HG03457 (cell line): ENCODE results near the gene HYDIN.
"Not testable (repeated sequence)": the region's sequence is repeated elsewhere in the genome, so short reads cannot be mapped to it uniquely, and the experiment has no call there.

Experiments
- ATAC-seq: cut with Tn5 transposase; IDR thresholded peaks from one replicate; pipeline ENCODE4 v1.9.1; 2021; ENCODE audit warnings: moderate number of reproducible peaks; ENCODE audit not compliant: unreplicated experiment

HYDIN gene

DNA sequence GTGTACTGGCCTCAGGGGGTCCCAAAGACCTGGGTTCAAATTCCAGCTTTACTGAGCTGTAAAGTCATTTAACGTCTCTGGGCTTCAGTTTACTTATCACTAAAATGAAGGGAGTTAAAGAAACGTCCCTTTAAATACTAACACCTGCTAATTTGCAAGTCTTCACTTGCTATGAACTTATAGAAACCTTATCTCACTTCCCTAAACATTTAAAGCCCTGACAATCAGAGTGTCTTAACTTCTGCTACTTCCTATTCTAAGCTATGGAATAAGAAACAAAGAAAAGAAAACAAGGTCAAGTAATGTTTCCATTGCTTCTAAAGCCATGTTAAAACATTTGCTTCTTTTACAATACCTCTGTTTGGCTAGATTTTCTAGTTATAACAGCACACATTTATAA, 87.3 kb downstream of the HYDIN start:
- ATAC-seq = not testable (repeated sequence)

DNA sequence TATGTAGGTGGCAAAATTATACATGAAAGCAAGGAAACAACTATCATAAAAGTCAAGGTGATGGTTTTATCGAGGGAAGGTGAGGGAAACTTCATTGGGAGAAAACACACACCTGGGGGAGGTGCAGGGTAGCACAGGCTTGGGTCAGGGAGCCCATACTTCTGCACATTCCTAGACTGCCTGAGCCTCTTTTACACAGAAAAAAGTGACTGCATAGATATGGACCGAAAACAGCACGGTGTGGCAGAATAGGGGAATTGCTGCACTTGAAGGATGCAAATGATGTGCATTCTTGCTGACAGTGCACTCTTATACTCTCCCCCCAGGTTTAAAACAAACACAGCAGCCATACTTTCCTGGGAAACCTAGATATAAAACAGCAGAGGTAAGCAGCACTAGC, 120.0 kb downstream of the HYDIN start:
- ATAC-seq = not testable (repeated sequence)

DNA sequence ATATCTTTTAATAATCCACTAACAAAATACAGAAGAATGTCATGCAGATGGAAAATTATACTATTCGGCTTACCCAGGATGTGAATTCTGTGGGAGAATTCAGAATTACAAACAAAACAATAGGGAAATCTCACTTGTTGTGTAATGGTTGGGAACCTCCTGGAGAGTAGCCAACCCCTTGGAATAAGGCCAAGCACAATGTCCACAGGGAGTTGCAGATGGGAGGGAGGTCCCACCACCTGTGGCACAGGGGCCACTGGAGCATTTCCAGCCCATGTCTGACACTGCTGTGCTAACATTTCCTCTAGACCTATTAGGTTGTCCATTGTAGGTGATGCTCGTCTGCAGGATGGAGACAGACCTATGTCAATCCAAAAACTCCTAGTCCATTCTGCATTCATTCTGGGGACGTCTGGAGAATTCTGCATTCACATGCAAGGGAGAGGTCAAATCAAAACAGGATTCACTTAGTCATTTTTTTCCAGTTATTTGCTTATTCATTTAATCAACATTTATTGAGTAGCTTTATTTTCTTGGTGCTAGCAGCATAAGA, 120.8 kb downstream of the HYDIN start:
- ATAC-seq = not testable (repeated sequence)

DNA sequence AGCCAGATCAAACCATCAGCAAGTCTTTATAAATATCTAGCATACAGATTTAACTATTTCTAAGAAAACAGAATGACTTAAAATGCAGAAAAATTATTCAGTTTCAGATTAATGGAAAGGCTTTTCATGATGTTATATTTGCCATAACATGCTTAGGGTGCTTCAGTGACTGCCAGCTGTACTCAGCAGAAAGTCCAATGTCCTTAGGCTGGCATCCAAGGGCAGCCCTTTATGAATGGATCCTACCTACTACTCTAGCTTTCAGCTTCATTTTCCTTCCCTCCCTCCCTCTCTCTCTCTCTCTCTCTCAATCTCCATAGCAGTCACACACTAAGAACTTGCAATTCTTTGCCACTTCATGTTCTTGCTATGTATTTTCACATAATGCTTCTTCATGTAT, 124.6 kb downstream of the HYDIN start:
- ATAC-seq = not testable (repeated sequence)

DNA sequence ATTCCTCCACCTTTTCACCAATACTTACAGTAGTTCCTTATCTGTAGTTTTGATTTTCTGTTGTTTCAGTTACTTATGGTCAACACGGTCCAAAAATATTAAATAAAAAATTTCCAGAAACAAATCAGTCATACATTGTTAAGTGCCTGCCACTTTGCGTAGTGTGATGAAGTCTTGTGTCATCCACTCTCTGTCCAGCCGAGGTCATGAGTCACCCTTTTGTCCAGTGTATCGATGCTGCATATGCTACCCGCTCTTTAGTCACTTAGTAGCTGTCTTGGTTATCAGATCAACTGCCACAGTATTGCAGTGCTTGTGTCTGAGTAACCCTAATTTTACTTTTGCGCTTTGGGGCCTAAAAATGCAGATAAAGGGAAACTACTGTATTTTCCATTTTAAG, 146.9 kb downstream of the HYDIN start:
- not testable (repeated sequence) for ATAC-seq

DNA sequence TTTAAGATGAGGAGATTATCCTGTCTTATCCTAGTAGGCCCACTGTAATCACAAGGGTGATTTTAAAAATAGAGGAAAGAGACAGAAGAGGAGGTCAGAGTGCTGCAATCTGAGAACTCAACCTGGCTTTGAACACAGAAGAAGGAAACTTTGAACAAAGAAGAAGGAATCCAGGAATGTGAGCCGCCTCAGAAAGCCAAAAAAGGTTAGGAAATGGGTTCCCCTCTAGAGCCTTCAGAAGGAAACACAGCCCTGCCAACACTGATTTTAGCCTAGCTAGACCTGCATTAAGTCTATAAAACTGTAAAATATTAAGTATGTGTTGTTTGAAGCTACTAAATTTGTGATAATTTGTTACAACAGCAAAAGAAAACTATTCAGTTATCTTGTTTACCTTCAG, 149.7 kb downstream of the HYDIN start:
- ATAC-seq = not testable (repeated sequence)

DNA sequence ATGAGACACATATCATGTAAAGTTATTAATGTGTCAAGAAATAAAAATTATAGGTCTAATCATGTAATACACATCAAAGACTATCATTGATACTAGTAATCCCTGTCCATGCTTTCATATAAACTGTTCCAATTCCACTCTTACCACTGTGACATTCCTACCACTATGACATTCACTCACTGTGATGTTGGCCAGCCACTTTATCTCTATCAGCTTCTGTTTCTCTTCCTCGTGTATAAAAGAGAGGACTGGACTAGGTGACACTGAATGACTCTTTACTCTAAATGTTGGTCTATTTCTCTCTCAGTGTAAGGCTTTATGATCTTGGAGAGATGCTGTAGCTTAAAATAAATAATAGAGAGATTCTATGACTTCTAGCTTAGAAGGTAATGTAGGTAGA, 150.3 kb downstream of the HYDIN start:
- not testable (repeated sequence) for ATAC-seq

DNA sequence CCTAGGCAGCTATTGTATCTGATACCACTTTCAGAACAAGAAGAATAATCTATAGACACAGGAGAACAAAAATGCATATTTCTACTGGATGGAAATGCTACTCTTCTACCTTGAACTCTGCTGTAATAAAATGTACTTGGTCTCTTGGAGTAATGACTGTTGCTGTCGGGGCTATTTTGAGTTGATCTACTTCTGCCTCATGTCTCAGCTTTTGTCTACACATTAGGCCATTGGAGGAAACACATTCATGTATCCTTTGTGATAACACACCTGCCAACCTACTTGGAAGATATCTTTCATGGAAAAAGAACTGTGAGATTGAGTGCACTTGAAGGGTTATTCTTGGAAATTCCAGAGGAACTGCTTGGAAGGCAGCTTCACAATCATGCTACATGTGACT, 159.9 kb downstream of the HYDIN start:
- not testable (repeated sequence) for ATAC-seq

DNA sequence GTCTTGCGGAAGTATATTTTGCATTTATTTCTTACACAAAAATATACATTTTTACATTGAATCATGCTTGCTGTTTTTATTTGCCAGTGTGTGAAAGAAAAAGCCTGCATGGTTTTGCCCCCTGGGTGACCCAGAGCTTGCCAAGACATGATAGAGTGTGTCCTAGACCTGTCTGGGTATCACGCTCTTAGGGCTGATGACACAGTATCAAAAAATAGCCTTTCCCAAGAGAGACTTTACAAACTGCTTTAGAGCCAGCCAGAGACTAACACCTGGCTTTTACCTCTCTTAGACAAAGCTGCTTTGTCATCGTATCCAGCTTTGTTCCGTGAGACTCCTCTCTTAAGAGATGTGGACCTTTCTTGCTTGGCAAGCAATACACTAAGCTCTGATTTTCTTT, 160.7 kb downstream of the HYDIN start:
- not testable (repeated sequence) for ATAC-seq

DNA sequence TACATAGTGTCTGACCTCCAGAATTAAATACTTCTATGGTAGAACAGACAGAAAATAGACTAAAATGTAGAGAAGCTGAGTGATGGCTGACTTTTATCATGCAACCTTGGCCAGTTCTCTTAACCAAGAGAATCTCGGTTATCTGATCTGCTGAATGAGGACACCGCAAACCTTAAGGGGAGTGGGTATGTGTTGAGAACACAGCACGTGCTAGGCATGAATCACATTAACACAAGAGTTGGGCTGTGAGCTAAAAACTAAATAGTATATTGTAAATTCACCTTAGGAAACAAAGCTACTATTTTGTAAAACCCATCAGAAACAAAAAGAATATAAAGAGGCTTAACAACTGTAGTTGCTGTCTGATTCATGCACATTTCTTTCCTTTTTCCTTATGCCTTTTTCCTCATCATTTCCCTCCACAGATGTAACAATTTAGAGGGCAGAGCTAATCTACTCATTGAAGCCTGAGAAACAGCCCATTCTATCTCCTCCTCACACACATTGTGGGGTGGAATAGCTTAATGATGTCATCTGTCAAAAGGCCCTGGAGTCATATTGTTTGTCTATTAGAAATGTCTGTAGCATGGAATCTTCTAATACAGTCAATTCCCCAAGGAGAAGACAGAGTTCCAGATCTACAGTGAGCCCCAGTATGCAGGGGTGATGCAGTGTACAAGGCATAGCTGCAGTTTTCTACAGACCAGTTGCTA, 176.5 kb downstream of the HYDIN start:
- not testable (repeated sequence) for ATAC-seq

DNA sequence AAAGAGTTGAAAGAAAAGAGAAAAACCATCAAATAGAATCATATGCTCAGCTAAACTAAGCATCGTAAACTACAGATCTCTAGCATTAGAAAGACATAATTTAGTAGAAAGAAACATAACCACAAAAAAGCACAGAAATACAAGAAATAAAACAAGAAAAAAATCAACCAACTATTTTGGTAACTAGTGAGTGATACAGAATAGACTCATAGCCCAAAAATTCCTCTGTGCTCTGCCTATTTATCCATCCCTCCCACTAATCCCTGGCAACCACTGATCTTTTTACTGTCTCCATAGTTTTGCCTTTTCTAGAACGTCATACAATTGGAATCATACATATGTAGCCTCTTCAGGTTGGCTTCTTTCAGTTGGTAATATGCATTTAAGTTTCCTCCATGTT, 180.2 kb downstream of the HYDIN start:
- not testable (repeated sequence) for ATAC-seq

DNA sequence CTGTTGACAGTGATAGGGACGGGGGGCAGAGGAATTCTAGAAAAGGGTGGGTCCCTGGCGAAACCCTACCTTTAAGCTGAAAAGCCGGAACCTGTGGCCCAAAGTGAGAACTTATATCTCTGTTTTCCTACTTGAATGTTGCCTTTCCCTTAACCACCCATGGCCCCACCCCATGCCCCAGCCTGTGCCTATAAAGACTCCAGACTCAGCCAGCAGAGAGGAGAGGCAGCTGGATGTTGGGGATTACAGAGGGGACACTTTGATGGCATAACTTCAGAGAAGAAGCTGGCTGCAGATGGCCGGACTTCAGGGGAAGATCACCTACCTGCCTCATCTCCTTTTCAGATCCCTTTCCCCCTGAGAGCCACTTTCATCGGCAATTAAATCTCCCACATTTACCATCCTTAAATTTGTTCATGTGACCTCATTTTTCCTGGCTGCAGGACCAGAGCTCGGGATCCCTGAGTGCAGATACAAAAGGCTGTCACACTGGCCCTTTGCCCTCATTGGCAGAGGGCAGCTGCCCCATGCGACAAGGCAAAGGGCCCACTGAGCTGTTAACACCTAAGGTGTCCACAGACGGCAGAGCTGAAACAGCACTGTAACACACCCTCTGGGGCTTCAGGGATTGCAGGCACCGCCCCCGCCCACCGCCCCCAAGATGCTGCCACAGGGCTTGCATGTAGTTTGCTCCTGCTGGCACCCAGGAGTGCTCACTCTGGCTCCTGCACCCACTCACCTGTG, 191.0 kb downstream of the HYDIN start:
- ATAC-seq = not testable (repeated sequence)

DNA sequence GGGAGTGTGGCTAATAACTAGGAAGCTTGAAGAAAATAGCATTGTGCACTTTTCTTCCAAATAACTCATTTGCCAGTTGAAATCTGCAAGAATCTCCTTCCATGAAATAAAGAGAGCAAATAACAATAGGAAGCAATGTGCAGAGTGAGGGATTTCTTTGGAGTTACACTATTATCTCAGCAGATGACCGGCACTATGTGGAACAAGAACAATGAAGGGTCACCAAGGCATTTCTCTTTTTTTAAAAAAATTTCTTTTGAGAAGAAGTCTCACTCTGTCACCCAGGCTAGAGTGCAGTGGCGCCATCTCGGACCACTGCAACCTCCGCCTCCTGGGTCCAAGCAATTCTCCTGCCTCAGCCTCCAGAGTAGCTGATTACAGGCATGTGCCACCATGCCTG, 192.1 kb downstream of the HYDIN start:
- not testable (repeated sequence) for ATAC-seq

DNA sequence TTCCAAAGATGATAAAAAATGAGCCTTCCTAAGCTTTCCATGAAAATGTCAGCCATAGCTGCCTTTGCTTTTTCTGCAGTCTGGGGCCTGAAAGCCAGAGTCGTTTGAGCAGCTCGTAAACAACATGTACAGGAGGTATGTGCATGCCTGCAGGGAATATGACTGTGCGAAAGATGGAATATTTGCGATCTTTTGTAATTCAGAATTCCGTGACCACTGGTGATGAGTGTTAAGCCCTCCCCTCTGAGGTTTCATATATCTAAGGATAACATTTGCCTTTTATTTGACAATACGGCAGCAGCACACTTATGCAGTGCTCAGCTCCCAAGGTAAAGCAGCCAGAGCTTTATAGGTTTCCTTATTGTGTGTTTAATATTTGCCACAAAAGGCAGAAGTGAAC, 192.5 kb downstream of the HYDIN start:
- ATAC-seq = not testable (repeated sequence)

DNA sequence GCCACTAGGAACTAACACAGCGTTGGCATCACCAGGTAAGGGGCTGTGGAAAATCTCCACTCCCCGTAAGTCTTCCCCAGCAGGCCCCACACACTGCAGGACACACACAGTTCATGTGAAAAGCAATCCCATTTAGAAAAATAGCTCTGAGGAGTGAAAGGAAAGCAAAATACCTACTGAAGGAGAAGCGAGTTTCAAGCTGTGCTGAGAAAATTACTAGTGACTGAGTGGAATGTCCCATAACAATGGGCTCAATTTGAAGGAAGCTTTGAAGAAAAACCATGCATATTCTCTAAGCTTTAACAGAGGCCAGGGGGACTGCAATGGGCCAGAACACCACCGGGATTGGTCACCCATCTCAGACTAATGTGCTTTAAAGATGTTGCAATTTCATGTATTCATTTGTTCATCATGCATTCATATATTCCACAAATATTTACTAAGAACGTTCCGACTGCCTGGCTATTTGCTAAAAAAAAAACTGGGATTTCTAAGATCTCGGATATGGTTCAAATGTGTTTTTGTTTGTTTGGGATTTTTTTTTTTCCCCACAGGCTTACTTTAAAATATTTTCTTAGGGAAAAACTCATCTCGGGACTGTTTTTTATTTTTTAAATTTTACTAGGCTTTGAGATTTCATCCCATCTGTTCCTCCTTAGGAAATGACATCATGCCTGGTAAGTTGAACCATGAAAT, 202.3 kb downstream of the HYDIN start:
- ATAC-seq = not testable (repeated sequence)

DNA sequence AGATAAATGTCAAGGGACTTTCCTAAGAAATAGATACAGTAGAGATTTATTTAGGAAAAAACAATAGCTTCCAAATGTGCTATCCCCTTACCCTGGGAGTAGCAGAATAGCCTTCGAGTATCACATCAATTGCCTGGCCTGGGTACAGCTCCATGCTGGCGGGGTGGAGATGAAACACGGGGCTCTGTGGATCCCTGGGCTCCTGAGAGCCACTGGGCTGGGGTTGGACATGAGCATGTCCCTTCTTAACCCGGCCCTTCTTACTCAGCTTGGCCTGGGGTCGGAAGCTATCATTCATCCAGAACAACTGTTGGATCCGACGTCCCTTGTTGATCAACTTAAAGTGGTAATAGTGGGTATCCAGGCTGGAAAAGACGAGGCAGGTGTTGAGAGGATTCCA, 203.0 kb downstream of the HYDIN start:
- ATAC-seq = not testable (repeated sequence)

DNA sequence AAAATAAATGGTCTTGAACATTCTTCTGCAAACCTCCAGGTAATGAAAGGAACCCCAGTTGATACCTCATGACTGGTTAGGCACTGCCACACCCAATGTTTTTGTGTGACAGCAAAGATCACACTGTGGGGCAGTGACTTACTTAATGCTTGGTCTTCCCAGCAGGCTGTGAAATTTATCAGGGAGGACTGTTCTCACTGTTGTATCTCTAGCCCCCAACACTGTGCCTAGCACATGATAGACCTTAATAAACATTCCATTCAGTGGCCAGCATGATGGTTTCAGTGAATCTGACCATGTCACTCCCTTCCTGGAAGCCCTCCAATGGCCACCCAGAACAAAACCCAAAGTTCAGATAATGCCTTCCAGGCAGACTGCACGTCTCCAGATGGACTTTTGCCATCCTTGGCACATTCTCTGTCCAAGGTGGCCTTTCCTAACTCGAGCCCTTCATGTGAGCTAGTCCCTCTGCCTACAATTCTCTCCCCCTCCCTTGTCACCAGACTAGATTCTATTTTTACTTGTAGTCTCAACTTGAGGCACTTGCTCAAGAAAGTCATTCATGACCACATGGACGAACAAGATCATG, 206.6 kb downstream of the HYDIN start:
- ATAC-seq = not testable (repeated sequence)

DNA sequence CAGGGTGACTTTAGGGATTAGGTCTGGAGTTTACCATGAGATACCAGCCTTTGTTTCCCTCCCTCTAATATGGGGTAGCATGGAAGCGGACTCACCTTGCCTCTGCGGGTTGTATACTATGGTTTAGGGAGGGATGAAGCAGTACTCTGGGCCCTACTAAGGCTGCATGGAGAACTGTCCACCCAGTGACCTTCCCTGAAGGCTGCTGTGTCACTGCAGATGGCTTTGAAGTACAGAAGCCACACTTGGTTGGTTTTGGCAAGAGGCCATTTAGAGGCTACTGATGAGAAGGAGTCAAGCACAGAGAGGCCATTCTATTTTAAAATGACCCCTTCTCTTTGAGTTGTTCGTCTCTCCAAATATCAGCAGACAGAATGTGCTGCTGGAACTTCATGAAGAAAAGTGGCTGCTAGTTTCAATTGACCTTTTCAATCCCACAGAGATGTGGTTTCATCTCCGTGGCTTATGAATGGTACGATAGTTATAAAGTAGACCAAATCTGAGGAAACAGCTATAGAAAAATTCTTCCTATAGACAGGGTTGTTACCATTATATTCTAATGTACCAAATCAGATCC, 208.5 kb downstream of the HYDIN start:
- not testable (repeated sequence) for ATAC-seq

DNA sequence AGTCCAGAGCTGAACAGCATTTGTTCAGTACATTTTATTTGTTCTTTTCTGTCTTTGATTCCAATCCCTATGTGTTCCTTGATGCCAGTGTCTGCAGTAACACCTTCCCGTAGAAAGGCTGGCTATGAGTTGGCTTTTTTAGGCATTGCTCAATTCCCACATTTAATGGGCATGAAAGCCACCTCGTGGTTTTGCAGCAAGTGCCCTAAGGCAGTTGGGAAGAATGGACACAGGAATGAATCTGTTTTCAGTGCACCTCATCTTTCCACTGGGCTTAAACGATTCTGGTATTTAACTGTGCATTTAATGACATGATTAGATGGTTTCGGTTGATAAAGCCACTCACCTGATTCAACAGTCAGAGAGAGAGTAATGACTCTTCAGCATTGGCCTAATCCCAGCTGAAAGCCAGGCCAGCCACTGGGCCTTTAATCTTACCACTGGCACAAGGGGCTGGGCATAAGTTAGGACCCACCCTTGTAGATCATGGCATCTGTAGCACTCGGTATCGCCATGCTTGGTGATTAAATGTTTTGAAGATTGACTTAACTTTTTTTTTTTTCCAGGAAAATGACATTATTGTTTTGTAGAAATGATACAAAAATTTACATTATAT, 211.3 kb downstream of the HYDIN start:
- not testable (repeated sequence) for ATAC-seq

DNA sequence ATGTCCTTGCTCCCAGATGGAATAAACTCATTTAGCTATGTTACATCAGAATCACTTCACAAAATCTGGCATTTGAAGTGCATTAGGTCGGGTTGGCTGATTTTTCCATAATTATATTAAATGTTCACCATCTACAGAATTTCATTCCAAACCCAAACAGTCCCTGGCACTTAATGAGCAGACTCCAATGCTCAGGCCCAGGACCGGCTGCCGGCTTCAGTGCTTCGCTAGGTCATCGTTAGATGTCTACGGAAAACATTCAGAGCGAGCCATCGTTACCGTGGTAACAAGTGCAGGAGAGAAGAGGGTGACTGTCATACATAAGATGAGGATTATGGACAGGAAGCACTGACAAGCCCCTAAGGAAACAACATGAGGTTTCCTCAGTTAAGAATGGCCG, 215.1 kb downstream of the HYDIN start:
- ATAC-seq = not testable (repeated sequence)
